HG03039 (cell line): Measurements from ENCODE around the gene SPEF1.

Experiments
- ATAC-seq: cut with Tn5 transposase; IDR thresholded peaks from one replicate; pipeline ENCODE4 v1.9.1; 2021; ENCODE audit warnings: mild to moderate bottlenecking, moderate library complexity; ENCODE audit not compliant: unreplicated experiment

Gene SPEF1

DNA sequence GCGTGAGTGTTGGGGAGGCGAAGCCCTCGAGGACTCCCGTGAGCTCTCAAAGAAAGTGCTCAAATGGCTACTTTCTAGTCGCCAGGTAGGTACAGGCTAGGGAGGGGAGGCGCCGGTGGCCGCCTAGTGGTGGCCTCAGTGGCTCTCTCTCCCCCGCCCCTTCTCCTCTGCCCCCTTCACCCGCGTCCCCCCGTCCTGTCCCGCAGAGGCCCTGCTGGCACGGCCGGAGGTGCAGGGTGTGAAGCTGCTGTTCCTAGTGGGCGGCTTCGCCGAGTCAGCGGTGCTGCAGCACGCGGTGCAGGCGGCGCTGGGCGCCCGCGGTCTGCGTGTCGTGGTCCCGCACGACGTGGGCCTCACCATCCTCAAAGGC is 30.0 kb downstream of the SPEF1 start:
- no peak for ATAC-seq

DNA sequence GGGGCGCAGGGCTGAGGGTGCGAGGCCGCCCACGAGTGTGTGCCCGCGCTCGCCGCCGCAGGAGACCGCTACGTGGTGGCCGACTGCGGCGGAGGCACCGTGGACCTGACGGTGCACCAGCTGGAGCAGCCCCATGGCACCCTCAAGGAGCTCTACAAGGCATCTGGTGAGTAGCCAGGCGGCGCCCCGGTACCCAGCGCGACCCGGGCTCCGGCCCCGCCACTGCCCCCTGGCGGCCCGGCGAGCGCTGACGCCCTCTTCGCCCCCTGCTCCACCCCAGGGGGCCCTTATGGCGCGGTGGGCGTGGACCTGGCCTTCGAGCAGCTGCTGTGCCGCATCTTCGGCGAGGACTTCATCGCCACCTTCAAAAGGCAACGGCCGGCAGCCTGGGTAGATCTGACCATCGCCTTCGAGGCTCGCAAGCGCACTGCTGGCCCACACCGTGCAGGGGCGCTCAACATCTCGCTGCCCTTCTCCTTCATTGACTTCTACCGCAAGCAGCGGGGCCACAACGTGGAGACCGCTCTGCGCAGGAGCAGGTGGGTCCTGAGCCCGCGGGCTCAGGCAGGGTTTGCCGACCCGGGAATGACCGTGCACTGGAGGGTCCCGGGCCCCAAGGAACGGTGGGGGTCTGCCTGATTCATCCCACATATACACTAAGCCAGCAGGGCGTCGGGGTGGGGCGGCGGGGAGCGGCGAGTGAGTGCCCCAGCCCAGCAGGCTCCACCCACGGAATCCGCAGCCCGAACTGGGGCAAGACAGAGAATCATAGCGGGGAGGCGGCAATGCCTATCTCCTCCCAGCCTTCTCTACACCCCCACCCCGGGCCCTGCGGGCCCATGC is 31.3 kb downstream of the SPEF1 start:
- no peak for ATAC-seq

GRCh38 chr20:3749087-3749688 is 32.1 kb downstream of the SPEF1 start:
- ATAC-seq = no peak

DNA sequence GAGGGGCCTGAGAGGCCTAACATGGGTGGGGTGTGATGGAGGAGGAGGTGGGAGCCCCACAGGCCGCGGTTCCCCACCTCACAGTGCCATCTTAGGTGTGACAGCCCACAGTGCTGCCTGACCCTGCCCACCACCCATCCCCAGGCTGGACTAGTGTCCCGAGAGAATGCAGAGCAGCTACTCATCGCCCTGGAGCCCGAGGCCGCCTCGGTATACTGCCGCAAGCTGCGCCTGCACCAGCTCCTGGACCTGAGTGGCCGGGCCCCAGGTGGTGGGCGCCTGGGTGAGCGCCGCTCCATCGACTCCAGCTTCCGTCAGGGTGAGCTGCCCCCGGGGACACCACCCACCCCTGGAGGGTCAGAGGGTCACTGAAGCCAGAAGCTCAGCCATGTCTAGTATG is 33.2 kb downstream of the SPEF1 start:
- ATAC-seq = no peak

- ATAC-seq = no peak
Measured at GRCh38 chr20:3747471-3747870, 33.8 kb downstream of the SPEF1 start.

DNA sequence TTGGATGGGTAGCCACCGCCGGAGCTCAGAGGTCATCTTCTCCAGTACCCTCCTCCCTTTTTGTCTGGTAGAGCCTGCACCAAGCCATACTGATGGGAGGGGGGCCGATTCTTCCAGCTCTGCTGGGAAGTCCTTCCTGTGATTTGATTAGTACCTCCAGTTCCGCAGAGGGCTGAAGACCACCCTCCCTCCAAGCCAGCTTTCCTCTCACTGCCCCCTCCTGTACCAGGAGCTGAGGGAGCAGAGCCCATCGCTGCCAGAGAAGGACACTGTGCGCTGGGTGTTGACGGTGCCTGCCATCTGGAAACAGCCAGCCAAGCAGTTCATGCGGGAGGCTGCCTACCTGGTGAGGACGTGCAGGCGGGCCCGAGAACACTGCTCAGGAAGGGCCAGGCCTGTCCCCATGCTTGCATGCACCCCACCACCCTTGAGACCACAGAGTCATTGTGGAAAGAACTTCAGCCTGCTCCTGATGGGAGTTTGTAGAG is 35.5 kb downstream of the SPEF1 start:
- ATAC-seq = no peak

DNA sequence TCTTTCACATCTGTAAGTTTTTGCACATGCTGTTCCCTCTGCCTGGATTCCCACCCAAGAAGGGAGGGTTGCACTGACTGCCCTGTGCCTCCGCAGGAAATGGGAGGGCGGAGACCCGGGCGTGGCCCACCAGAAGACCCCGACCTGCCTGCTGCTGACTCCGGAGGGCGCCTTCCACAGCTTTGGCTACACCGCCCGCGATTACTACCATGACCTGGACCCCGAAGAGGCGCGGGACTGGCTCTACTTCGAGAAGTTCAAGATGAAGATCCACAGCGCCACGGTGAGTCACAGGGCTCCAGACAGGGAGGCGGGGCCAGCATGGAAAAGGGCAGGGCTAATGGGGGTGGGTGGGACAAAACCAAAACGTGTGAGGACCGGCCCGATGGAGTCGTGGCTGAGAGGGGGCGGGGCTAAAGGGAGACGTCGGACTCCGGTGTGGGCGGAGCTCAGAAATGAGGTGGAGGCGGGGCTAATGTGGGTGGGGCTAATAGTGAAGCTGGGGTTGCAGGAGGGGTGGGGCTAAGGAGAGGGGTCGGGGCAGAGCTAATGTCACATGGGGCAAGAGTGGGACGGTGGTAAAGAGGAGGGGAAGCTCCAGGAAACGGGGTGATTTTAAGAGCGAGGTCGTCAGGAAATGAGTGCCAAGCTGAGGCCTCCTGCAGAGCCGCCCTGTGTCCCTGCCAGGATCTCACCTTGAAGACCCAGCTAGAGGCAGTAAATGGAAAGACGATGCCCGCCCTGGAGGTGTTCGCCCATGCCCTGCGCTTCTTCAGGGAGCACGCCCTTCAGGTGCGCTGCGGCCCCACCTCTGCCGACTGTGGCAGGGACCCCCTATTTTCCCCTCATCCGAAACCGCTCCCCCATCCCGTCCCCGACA is 36.2 kb downstream of the SPEF1 start:
- no peak for ATAC-seq

- ATAC-seq = no peak
Measured at GRCh38 chr20:3744037-3744436, 37.2 kb downstream of the SPEF1 start.

- ATAC-seq = no peak
Measured at GRCh38 chr20:3743251-3743650, 38.0 kb downstream of the SPEF1 start.

- ATAC-seq = no peak
Measured at GRCh38 chr20:3741836-3742458, 39.3 kb downstream of the SPEF1 start.

DNA sequence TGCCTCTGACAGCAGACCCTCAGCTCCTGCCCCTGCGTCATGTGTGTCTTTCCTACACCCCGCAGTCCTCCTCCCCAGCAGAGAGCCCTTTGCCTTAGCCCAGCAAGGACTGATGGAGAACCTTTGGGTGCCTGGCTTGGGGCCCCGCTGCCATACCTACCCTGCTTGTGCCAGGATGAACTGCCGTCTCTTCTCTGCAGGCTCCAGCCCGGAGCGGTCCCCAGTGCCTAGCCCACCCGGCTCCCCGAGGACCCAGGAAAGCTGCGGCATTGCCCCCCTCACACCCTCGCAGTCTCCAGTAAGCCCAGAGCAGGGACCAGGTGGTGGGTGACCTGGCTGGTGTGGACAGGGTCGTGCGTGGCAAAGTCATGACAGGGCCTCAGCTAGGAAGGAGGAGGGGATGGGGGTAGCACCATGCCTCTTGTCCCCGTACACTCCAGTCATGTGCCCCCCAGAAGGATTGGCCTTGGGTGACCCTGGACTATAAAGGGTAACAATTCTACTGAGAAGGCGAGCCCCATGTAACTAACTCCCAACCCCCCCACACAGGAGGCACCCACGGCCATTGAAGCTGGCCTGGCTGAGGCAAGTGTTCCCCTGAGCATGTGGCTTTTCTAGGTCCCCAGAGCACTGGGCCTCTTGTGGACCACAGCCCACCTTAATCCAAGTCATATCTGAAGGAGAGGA is 40.5 kb downstream of the SPEF1 start:
- no peak for ATAC-seq

- ATAC-seq = no peak
Measured at GRCh38 chr20:3739926-3740451, 41.3 kb downstream of the SPEF1 start.

- no peak for ATAC-seq
Measured at GRCh38 chr20:3739054-3739925, 42.0 kb downstream of the SPEF1 start.

DNA sequence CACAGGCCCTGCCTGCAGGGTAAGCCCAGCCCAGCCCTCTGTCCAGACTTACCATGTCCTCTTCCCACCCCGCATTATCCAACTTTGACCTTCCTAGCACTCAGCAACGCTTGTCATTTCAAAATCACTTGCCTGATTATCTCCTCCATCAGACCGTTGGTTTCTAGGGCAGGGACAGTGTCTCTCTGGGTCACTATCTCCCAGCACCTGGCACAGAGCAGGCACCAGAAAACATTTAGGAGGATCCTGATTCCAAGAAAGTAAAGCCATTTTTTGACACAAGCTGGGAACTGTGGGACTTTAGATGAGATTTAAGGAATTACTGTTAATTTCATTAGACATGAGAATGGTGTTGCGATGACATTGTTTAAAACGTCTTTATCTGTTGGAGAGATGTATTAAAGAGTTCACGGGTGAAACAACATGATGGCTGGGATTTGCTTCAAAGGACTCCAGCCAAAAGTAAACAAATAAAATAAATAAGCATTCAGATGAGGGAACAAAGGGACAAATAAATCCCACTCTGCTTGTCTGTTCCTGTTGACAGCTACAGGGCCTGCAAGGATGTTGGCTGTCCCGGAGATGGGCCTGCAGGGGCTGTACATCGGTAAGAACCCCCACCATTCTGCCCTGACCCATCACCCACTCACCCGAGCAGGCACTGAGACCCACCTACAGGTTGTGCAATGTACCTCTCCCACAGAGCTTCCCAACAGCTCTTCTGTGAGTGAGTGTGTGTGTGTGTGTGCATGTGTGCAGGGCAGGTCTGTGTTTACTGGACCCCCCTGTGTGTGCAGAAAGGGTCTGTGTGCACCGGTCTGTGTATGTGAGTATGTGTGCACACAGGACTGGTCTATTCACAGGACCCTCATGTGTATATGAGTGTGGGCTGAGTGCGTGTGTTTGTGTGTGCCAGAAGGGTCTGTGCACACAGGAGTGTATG is 42.9 kb downstream of the SPEF1 start:
- ATAC-seq = no peak

DNA sequence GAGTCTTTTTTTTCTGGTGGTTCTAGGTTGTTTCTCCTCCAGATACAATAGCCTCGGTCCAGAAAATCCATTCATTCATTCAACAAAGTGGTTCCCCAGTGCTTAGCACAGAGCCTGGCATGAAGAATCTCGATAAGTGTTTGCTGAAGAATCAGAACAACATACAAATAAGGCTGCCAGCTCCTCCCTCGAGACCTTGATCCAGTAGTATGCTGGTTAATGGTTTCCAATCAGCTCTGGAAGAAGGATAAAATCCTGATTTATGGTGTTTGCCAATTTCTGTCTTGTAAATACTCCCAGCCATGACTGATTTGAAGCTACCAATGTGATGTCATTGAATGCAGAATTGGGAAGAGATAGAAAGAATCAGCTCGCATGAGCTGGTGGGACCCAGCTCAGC is 45.5 kb downstream of the SPEF1 start:
- no peak for ATAC-seq

GRCh38 chr20:3734111-3734843 is 47.0 kb downstream of the SPEF1 start:
- no peak for ATAC-seq
